Ecto neural progenitor cell (in vitro differentiated cells): Measurements from ENCODE around the gene FARS2.
"Not testable (repeated sequence)": the region's sequence is repeated elsewhere in the genome, so short reads cannot be mapped to it uniquely, and the experiment has no call there.

ENCODE experiments used
- DNase-seq: peaks from one replicate; pipeline ENCODE4 v3.0.0-alpha.2; 2018; ENCODE audit warnings: low spot score

Gene FARS2

DNA sequence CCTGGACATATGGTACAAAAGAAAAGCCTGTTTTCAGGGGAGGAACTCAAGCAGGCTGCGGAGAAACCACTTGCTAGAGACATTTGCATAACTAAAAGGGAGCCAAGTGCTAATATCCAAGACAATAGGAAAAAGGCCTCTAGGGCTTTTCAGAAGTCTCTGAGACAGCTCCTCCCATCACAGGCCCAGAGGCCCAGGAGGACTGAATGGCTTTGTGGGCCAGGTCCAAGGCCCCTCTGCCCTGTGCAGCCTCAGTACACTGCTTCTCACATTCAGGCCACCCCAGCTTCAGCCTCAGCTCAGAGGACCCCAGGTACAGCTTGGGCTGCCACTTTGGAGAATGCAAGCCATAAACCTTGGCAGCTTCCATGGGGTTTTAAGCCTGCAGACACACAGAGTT is 545.1 kb downstream of the FARS2 start:
- DNase-seq: not testable (repeated sequence)

DNA sequence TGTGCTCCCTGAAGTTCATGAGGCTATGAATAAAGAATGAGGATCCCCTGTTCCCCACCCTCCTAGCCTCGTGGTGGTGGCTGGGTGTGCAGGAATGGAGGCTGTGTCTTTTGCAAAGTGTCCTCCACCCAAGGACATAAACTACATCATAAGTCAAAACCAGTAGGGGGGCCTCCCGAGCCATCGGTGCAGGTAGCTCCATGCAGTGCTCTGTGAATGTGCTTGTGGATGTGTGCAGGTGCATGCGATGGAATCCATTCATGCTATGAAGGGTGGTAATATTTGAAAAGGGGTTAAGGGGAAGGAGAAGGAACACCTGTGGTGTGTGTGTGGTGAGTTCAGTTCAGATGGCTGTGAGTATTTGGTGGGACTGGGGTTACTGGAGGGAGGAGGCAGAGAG is 548.1 kb downstream of the FARS2 start:
- no peak for DNase-seq

DNA sequence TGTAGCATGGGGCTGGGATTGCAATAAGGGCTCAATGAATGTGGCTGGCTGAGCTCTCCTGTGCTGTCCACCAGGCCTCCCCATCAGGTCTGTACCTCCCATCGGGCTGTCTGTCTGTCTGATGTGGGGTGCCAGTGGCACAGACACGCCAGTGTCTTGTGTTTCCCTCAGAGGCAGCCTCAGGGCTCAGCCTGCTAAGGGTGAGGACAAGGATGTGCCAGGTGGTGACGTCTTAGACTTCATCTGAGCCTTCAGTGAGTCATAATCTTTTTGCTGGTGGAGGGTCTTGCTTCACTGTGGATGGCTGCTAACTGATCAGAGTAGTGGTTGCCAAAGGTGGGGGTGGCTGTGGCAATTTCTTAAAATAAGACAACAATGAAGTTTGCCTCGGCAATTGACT is 550.7 kb downstream of the FARS2 start:
- no peak for DNase-seq

- no peak for DNase-seq
These were observed 552.3 kb downstream of the FARS2 start for GRCh38 chr6:5813625-5814027.

- DNase-seq: no peak
These were observed 552.8 kb downstream of the FARS2 start for GRCh38 chr6:5814116-5814515.

GRCh38 chr6:5814901-5815300 is 553.6 kb downstream of the FARS2 start:
- no peak for DNase-seq

DNA sequence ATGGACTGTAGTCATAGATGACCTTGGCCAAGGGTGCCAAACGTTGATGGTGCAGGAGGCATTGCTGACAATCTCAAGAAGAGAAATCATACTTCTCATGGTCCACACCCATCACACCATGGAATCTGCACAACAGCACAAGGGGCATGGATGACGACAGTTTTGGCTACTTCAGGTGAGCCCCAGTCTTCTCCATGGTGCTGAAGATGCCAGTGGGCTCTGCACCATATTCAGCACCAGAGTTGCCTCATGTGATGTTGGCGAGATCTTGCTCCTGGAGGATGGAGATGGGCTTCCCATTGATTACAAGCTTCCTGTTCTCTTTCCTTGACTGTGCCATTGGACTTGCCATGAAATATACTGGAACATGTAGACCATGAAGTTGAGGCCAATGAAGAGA is 556.6 kb downstream of the FARS2 start:
- no peak for DNase-seq

- no peak for DNase-seq
These were observed 557.6 kb downstream of the FARS2 start for GRCh38 chr6:5818959-5819358.
